GM12892 (cell line): ENCODE results near the gene AMER3.

Source experiments
- POLR2A ChIP-seq: IDR thresholded peaks from 2 replicates; pipeline ENCODE4 v1.6.1; 2011; ENCODE audit warnings: low read depth, low read length, control low read depth
- POLR2AphosphoS5 ChIP-seq: IDR thresholded peaks from 2 replicates; pipeline ENCODE4 v1.6.1; 2011; ENCODE audit warnings: low read depth, low read length, control low read depth
- TAF1 ChIP-seq: IDR thresholded peaks from 2 replicates; pipeline ENCODE4 v1.6.1; 2011; ENCODE audit warnings: low read depth, mild to moderate bottlenecking, control low read depth, low read length, borderline replicate concordance

DNA sequence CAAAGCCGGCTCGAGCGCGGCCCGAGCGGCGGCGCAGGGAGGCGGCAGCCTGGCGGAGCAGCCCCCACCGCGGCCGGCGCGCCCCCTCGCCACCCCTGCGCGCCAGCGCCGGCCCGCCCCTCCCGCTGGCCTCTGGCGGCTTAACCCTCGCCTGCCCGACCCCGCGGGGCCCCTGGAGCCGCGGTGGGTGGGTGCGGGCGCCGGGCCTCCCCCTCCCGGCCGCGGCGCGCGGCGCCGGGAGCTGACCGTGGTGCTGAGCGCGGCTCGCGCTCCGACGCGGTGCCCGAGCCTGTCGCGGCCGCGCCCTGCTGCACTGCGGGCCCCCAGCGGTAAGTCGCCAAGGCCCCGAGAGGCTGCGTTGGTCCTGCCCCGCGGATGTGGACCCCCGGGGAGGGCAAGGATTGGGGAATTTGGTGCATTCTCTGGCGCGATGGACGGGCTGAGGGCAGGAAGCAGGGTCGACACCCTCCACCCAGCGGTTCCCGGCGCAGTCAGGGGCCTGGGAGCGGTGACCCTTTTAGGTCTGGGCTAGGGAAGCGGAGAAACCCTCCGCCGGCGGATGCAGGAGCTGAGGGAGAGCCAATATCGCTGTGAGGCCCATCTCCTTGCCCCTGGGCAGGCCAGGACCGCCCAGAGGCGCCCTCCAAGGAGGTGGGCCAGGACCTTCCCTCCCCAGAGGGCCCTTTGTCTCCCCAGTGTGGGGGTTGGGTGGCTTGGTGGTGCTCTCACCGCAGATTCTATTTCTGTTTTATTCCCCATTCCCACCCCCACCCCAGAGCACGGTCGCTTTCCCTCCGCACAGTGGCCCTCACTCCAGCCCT lies 923 bp downstream of the AMER3 start:
- TF ChIP-seq POLR2AphosphoS5: no peak
- TF ChIP-seq POLR2A: no peak
- no peak for TF ChIP-seq TAF1
